CD4-positive, CD25-positive, alpha-beta regulatory T cell (primary cell): Measurements from ENCODE around the gene FOXP1. TPM values are rescaled to one million over a fixed set of nuclear protein-coding genes. Genes with fewer than 3 reads are reported as not detected.
"Not testable (repeated sequence)": the region's sequence is repeated elsewhere in the genome, so short reads cannot be mapped to it uniquely, and the experiment has no call there.

Experiments used
- ATAC-seq, 2 donors: fragments of 150-1000 bp; cut with Tn5 transposase; one replicate each; pipeline ENCODE4 v1.10.0; 2021; ENCODE audit warnings: low read depth in 2 of 2, moderate number of reproducible peaks in 2 of 2, moderate library complexity in 1 of 2
- DNase-seq, 3 donors: peaks; one replicate each; pipeline versions ENCODE4 v3.0.0 to v3.0.0-alpha.2; 2012 to 2022; ENCODE audit warnings: mixed read lengths in 1 of 3
- H3K27ac ChIP-seq: one replicate; pipeline ENCODE4 v1.7.0; 2013; ENCODE audit warnings: mild to moderate bottlenecking, low read length; ENCODE audit not compliant: insufficient read depth, poor library complexity, severe bottlenecking
- H3K27me3 ChIP-seq: one replicate; pipeline ENCODE4 v1.7.0; 2013; ENCODE audit warnings: low read length; ENCODE audit not compliant: control insufficient read depth, insufficient read depth
- H3K36me3 ChIP-seq: one replicate; pipeline ENCODE4 v1.7.0; 2013; ENCODE audit warnings: mild to moderate bottlenecking, low read length, moderate library complexity; ENCODE audit not compliant: control insufficient read depth, insufficient read depth
- H3K4me1 ChIP-seq: 2 replicates; pipeline ENCODE4 v1.7.0; 2013; ENCODE audit warnings: mild to moderate bottlenecking, low read length; ENCODE audit not compliant: insufficient read depth, control insufficient read depth, poor library complexity, severe bottlenecking
- H3K4me3 ChIP-seq: one replicate; pipeline ENCODE4 v1.7.0; 2013; ENCODE audit warnings: low read depth, mild to moderate bottlenecking, low read length, moderate library complexity
- H3K9me3 ChIP-seq, 2 experiments: 1 replicate in 1 of 2; 2 replicates in 1 of 2; pipeline ENCODE4 v1.7.0; 2013; ENCODE audit warnings: low read length in 2 of 2, mild to moderate bottlenecking in 1 of 2, moderate library complexity in 1 of 2; ENCODE audit not compliant: control insufficient read depth in 2 of 2
- H3K27ac Mint-ChIP-seq, 3 donors: one replicate each; pipeline ENCODE4 v1.8.0; 2020 to 2022; ENCODE audit warnings: mild to moderate bottlenecking in 3 of 3, mixed read lengths in 3 of 3, moderate library complexity in 2 of 3
- H3K27me3 Mint-ChIP-seq: one replicate; pipeline ENCODE4 v1.8.0; 2022; ENCODE audit warnings: mild to moderate bottlenecking, mixed read lengths
- H3K36me3 Mint-ChIP-seq: one replicate; pipeline ENCODE4 v1.8.0; 2020; ENCODE audit warnings: mixed read lengths
- H3K4me1 Mint-ChIP-seq, 4 donors: one replicate each; pipeline ENCODE4 v1.8.0; 2020 to 2022; ENCODE audit warnings: mixed read lengths in 4 of 4, mild to moderate bottlenecking in 1 of 4
- H3K4me3 Mint-ChIP-seq, 4 donors: one replicate each; pipeline ENCODE4 v1.8.0; 2020 to 2022; ENCODE audit warnings: mild to moderate bottlenecking in 4 of 4, mixed read lengths in 4 of 4, moderate library complexity in 3 of 4
- H3K9me3 Mint-ChIP-seq, 7 donors: one replicate each; pipeline ENCODE4 v1.8.0; 2020 to 2022; ENCODE audit warnings: mixed read lengths in 7 of 7, mild to moderate bottlenecking in 3 of 7, moderate library complexity in 2 of 7
- polyA plus RNA-seq, 4 donors: library from polyadenylated mRNA; unstranded; fragments of 300-500 nt; fragmentation: Illumina TruSeq; gene quantifications; one replicate each; pipeline ENCODE4 v1.2.3, GENCODE V29; 2021
- total RNA-seq: library from RNA; stranded (reverse); gene quantifications from one replicate; pipeline ENCODE4 v1.2.3, GENCODE V29; 2022

The FOXP1 gene
- total and polyA plus RNA-seq, 5 donors from 2014 or later: 301 to 599 (median 346) TPM

GRCh38 chr3:71438071-71438685 lies 145.3 kb downstream of the FOXP1 start:
- H3K36me3 ChIP-seq: peaks cover 10% of the 10 kb centered on the region
- no peaks in the 10 kb centered on the region for H3K9me3 ChIP-seq
- H3K4me3 Mint-ChIP-seq: peak overlapping the region in 3 of 4 donors; percentile 59 to 79 (median 71)
- H3K4me1 ChIP-seq: peaks cover 84% of the 10 kb centered on the region
- ATAC-seq (no peak), DNase-seq (no peak)
- H3K4me3 ChIP-seq: peak overlapping the region; percentile 20
- peaks cover 22 to 92% (median 73%) of the 10 kb centered on the region in 4 donors for H3K4me1 Mint-ChIP-seq
- peaks cover 4% of the 10 kb centered on the region for H3K27me3 Mint-ChIP-seq
- peaks cover 33% of the 10 kb centered on the region for H3K36me3 Mint-ChIP-seq
- H3K27ac Mint-ChIP-seq: peak overlapping the region; percentile 87 to 98 (median 96)
- H3K27me3 ChIP-seq: no peaks in the 10 kb centered on the region
- peaks cover 0 to 1% (median 0%) of the 10 kb centered on the region in 7 donors for H3K9me3 Mint-ChIP-seq
- H3K27ac ChIP-seq: peak overlapping the region; percentile 1

- no peaks in the 10 kb centered on the region for H3K9me3 ChIP-seq
- H3K36me3 Mint-ChIP-seq: peaks cover 29% of the 10 kb centered on the region
- peak overlapping the region; percentile 26 for H3K27ac ChIP-seq
- ATAC-seq (no peak), DNase-seq (no peak)
- peak overlapping the region; percentile 87 to 98 (median 96) for H3K27ac Mint-ChIP-seq
- peak overlapping the region; percentile 20 for H3K4me3 ChIP-seq
- peaks cover 11% of the 10 kb centered on the region for H3K36me3 ChIP-seq
- peaks cover 0 to 1% (median 0%) of the 10 kb centered on the region in 7 donors for H3K9me3 Mint-ChIP-seq
- peaks cover 84% of the 10 kb centered on the region for H3K4me1 ChIP-seq
- peak overlapping the region; percentile 59 to 79 (median 70) for H3K4me3 Mint-ChIP-seq
- H3K27me3 Mint-ChIP-seq: no peaks in the 10 kb centered on the region
- H3K4me1 Mint-ChIP-seq: peaks cover 18 to 92% (median 77%) of the 10 kb centered on the region in 4 donors
- H3K27me3 ChIP-seq: no peaks in the 10 kb centered on the region
These were observed 147.2 kb downstream of the FOXP1 start for GRCh38 chr3:71436337-71436736.

- peaks cover 18 to 92% (median 77%) of the 10 kb centered on the region in 4 donors for H3K4me1 Mint-ChIP-seq
- H3K36me3 Mint-ChIP-seq: peaks cover 31% of the 10 kb centered on the region
- H3K27me3 Mint-ChIP-seq, ATAC-seq, DNase-seq, H3K9me3 Mint-ChIP-seq, H3K27me3 ChIP-seq, H3K9me3 ChIP-seq, H3K27ac ChIP-seq: not testable (repeated sequence)
- peaks cover 84% of the 10 kb centered on the region for H3K4me1 ChIP-seq
- H3K36me3 ChIP-seq: peaks cover 16% of the 10 kb centered on the region
- H3K27ac Mint-ChIP-seq: peak overlapping the region; percentile 87 to 98 (median 96)
- H3K4me3 Mint-ChIP-seq: peak overlapping the region; percentile 59 to 79 (median 70)
- peak overlapping the region; percentile 20 for H3K4me3 ChIP-seq
These were observed 147.7 kb downstream of the FOXP1 start for GRCh38 chr3:71435836-71436235.

- Histone ChIP-seq H3K4me1 (peaks cover 73% of the 10 kb centered on the region), H3K4me3 (peak overlapping the region; percentile 33), H3K27ac (peak overlapping the region; percentile 75), H3K27me3 (no peaks in the 10 kb centered on the region), H3K36me3 (peaks cover 19% of the 10 kb centered on the region), H3K9me3 (no peaks in the 10 kb centered on the region)
- Mint-ChIP-seq H3K4me1 (peaks cover 18 to 91% (median 75%) of the 10 kb centered on the region in 4 donors), H3K27me3 (no peaks in the 10 kb centered on the region), H3K36me3 (peaks cover 46% of the 10 kb centered on the region), H3K9me3 (peaks cover 0 to 1% (median 0%) of the 10 kb centered on the region in 7 donors), H3K4me3 (peak overlapping the region in 3 of 4 donors; percentile 32 to 54 (median 48)), H3K27ac (peak overlapping the region; percentile 91 to 99 (median 97))
- no peak for DNase-seq
- ATAC-seq: no peak
These were observed 149.9 kb downstream of the FOXP1 start for GRCh38 chr3:71433631-71434030.

- DNase-seq (peak in 2 of 3 donors; percentile 48 to 72), ATAC-seq (peak; percentile 41 to 42)
- Mint-ChIP-seq H3K27me3 (no peaks in the 10 kb centered on the region), H3K4me1 (peaks cover 9 to 91% (median 72%) of the 10 kb centered on the region in 4 donors), H3K36me3 (peaks cover 46% of the 10 kb centered on the region), H3K27ac (peak overlapping the region; percentile 91 to 99 (median 97)), H3K9me3 (peaks cover 0 to 2% (median 0%) of the 10 kb centered on the region in 7 donors), H3K4me3 (peak overlapping the region; percentile 43 to 77 (median 62))
- Histone ChIP-seq H3K27me3 (no peaks in the 10 kb centered on the region), H3K36me3 (peaks cover 16% of the 10 kb centered on the region), H3K27ac (peak overlapping the region; percentile 75), H3K4me3 (no peak overlapping the region), H3K4me1 (peaks cover 64% of the 10 kb centered on the region), H3K9me3 (no peaks in the 10 kb centered on the region)
These were observed 151.2 kb downstream of the FOXP1 start for GRCh38 chr3:71432044-71432975.

DNA sequence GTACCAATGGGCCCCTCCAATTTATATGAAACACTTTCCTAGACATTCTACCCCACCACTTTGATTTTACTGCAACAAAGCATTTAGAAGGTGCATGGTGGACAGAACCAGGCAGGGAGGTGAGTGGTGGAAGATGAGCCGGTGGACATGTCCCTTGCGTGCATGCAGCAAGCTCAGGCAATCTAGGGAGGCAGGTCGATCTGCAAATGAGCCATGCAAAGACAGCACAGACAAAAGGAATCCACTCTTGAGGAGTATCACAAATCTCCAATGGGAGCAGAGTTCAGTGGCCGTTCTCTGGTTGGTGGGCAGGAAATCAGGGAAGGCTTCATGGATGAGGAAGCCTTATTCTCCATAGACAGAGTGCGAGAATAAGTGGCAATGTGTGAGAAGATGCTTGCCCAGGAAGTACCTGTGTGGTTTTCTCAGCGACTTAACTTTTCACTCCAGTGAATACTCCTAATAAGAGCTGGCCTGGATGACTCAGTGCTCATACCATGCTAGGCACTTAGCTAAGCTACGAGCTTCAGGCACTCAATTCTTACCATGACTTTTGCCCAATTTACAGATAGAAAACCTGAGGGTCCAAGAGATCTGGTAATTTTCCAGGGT lies 152.5 kb downstream of the FOXP1 start:
- Histone ChIP-seq H3K27me3 (no peaks in the 10 kb centered on the region), H3K36me3 (peaks cover 12% of the 10 kb centered on the region), H3K9me3 (no peaks in the 10 kb centered on the region), H3K4me1 (peaks cover 56% of the 10 kb centered on the region), H3K27ac (no peak overlapping the region), H3K4me3 (peak overlapping the region; percentile 15)
- Mint-ChIP-seq H3K27me3 (no peaks in the 10 kb centered on the region), H3K27ac (peak overlapping the region in 2 of 3 donors; percentile 94 to 97), H3K9me3 (peaks cover 0 to 2% (median 0%) of the 10 kb centered on the region in 7 donors), H3K4me3 (peak overlapping the region in 3 of 4 donors; percentile 22 to 77 (median 66)), H3K4me1 (peaks cover 16 to 89% (median 72%) of the 10 kb centered on the region in 4 donors), H3K36me3 (peaks cover 45% of the 10 kb centered on the region)
- DNase-seq: peak in 1 of 3 donors; percentile 53
- peak; percentile 71 to 73 for ATAC-seq

GRCh38 chr3:71429597-71429988 lies 153.9 kb downstream of the FOXP1 start:
- peak overlapping the region in 2 of 4 donors; percentile 26 to 58 for H3K4me3 Mint-ChIP-seq
- Histone ChIP-seq H3K9me3 (no peaks in the 10 kb centered on the region), H3K27ac (peak overlapping the region; percentile 66), H3K27me3 (no peaks in the 10 kb centered on the region), H3K4me3 (peak overlapping the region; percentile 28), H3K36me3 (peaks cover 17% of the 10 kb centered on the region), H3K4me1 (peaks cover 57% of the 10 kb centered on the region)
- H3K27ac Mint-ChIP-seq: peak overlapping the region; percentile 78 to 97 (median 93)
- DNase-seq (no peak), ATAC-seq (no peak)
- H3K4me1 Mint-ChIP-seq: peaks cover 20 to 98% (median 79%) of the 10 kb centered on the region in 4 donors
- H3K27me3 Mint-ChIP-seq: no peaks in the 10 kb centered on the region
- peaks cover 0 to 2% (median 0%) of the 10 kb centered on the region in 7 donors for H3K9me3 Mint-ChIP-seq
- peaks cover 60% of the 10 kb centered on the region for H3K36me3 Mint-ChIP-seq
